Prostate gland (tissue), 2 donors: ENCODE results near the gene PTGDS. TPM values are rescaled to one million over a fixed set of nuclear protein-coding genes. Genes with fewer than 3 reads are reported as not detected.

Experiments used
- DNase-seq: peaks from one replicate; pipeline ENCODE4 v3.0.0-alpha.2; 2019; ENCODE audit warnings: low spot score
- H3K27ac ChIP-seq, 2 donors: fragments of 200-600 bp; sonication (generic); 2 replicates each; pipeline ENCODE4 v1.5.1; 2017 to 2019
- H3K27me3 ChIP-seq: fragments of 200-600 bp; sonication (generic); replicated peaks from 2 replicates; pipeline ENCODE4 v1.5.1; 2019; ENCODE audit not compliant: insufficient read depth
- H3K36me3 ChIP-seq, 2 donors: fragments of 200-600 bp; sonication (generic); 1 replicate in 1 of 2; 2 replicates in 1 of 2; pipeline versions ENCODE4 v1.5.1 to v1.8.1; 2017 to 2019
- H3K4me1 ChIP-seq: fragments of 200-600 bp; sonication (generic); replicated peaks from 2 replicates; pipeline ENCODE4 v1.5.1; 2019
- H3K4me3 ChIP-seq, 2 donors: fragments of 200-600 bp; sonication (generic); 2 replicates each; pipeline ENCODE4 v1.5.1; 2017 to 2019
- H3K9me3 ChIP-seq: fragments of 200-600 bp; sonication (generic); 2 replicates; pipeline ENCODE4 v1.5.1; 2017
- POLR2A ChIP-seq: fragments of 450-650 bp; IDR thresholded peaks from one replicate; pipeline ENCODE4 v1.6.1; 2016; ENCODE audit warnings: antibody characterized with exemption, mild to moderate bottlenecking
- POLR2AphosphoS5 ChIP-seq: sonication (generic); formaldehyde crosslinking; IDR thresholded peaks from one replicate; pipeline ENCODE4 v1.6.1; 2017; ENCODE audit warnings: antibody characterized with exemption
- WGBS: methylation state at CpG from one replicate; pipeline ENCODE4 v1.1.5; 2018; 5-methylcytosine and 5-hydroxymethylcytosine counted together
- intact Hi-C: fragments of 100-400 bp; cut with DNase I; formaldehyde crosslinking; loops from one replicate; pipeline ENCODE4 v1.14.2; 2022
- total RNA-seq, 2 donors: library from RNA; depleted of rRNA; stranded (reverse); fragments of >200 nt; gene quantifications; one replicate each; pipeline ENCODE4 v1.1.0, GENCODE V29; 2016
- TF ChIP-seq, protein P1 (sequence below), 4 experiments: fragments of 200-600 bp in 2 of 4; fragments of 450-650 bp in 2 of 4; sonication (generic) in 2 of 4; IDR thresholded peaks; 1 replicate in 3 of 4; 2 replicates in 1 of 4; pipeline ENCODE4 v1.5.1; 2016 to 2019; ENCODE audit warnings: antibody characterized with exemption in 4 of 4, mild to moderate bottlenecking in 2 of 4, moderate library complexity in 2 of 4

PTGDS gene
- total RNA-seq, 2 donors from 2014 or later: 59.4 to 5,242 TPM

DNA sequence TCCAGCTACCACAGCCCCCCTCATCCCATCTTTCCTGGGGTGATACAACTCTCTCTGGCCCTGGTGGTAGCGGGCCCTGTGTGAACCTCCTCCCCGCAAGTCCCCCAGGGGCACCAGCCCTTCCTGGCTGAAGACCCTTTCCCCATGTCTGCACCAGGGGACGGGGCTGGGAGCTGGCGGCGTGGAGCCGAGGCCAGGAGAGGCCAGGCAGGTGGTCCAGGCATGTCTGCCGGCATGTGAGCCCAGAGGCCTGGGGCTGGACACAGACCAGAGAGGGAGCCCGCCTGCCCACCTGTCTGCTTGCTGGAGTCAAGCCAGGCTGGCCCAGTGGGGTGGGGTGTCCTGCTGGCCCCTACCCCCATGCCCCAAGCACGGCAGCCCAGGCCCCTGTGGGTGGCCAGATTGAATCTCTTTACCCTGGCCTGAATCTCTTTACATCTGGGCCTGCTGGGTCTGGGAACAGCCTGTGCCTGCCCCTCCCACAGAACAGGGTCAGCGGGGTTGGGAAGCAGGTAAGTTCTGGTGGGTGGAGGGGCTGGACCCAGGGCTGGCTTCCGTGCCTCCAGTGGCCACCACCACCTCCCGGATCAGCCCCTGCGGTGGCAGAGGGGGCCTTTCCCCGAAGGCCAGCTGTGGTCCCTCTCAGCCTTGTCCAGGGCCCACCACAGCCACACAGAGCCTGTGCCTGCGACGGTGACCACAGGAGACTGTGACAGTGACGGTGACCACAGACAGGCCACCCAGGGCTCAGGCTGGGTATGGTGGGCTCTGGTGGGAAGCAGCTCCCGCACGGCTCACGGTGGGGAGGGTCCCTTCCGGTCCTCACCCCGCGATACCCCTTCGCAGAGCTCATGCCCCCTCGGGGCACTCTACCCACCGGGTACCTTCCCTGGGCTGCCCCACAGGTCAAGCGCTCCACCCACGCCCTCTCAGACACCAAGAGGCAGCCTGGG lies 18.1 kb upstream of the PTGDS start:
- no peaks in the 10 kb centered on the region for H3K9me3 ChIP-seq
- no peak for TF ChIP-seq POLR2A
- no peak for TF ChIP-seq POLR2AphosphoS5
- TF ChIP-seq, protein P1, sequence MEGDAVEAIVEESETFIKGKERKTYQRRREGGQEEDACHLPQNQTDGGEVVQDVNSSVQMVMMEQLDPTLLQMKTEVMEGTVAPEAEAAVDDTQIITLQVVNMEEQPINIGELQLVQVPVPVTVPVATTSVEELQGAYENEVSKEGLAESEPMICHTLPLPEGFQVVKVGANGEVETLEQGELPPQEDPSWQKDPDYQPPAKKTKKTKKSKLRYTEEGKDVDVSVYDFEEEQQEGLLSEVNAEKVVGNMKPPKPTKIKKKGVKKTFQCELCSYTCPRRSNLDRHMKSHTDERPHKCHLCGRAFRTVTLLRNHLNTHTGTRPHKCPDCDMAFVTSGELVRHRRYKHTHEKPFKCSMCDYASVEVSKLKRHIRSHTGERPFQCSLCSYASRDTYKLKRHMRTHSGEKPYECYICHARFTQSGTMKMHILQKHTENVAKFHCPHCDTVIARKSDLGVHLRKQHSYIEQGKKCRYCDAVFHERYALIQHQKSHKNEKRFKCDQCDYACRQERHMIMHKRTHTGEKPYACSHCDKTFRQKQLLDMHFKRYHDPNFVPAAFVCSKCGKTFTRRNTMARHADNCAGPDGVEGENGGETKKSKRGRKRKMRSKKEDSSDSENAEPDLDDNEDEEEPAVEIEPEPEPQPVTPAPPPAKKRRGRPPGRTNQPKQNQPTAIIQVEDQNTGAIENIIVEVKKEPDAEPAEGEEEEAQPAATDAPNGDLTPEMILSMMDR (IDR thresholded peaks at IDR 0.05): no peak
- peaks cover 9% of the 10 kb centered on the region for H3K4me1 ChIP-seq
- no peak for DNase-seq
- H3K27me3 ChIP-seq: no peaks in the 10 kb centered on the region
- no peak overlapping the region for H3K27ac ChIP-seq
- no peaks in the 10 kb centered on the region for H3K36me3 ChIP-seq
- no peak overlapping the region for H3K4me3 ChIP-seq
- WGBS: 89% methylated on average over 26 of the region's 28 CpGs
- intact Hi-C loops: no loop called here

DNA sequence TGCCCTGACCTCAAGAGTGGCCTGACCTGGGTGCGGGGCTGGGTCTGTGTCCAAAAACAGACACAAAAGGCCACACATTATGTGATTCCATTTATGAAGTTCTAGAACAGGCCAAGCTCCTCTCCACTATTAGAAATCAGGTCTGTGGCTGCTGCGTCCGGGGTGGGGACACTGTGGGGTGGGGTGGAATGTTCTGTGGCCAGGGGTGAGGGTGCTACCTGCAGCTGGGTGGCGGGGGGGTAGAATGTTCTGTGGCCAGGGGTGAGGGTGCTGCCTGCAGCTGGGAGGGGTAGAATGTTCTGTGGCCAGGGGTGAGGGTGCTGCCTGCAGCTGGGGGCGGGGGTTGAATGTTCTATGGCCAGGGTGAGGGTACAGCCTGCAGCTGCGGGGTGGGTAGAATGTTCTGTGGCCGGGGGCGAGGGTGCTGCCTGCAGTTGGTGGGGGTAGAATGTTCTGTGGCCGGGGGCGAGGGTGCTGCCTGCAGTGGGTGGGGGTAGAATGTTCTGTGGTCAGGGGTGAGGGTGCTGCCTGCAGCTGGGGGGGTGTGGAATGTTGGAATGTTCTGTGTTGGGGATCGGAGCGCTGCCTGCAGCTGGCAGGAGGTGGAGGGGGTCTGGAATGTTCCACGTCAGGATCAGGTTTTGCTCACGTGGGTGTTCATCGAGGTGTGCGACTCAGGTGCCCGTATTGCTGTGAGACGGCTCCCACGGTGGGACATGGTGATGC lies 16.9 kb upstream of the PTGDS start:
- no peak for TF ChIP-seq POLR2A
- TF ChIP-seq, protein P1 (IDR thresholded peaks at IDR 0.05): no peak
- TF ChIP-seq POLR2AphosphoS5: no peak
- intact Hi-C loops: no loop called here
- 82% methylated on average over 19 of the region's 19 CpGs for WGBS
- Histone ChIP-seq H3K27me3 (no peaks in the 10 kb centered on the region), H3K9me3 (no peaks in the 10 kb centered on the region), H3K36me3 (no peaks in the 10 kb centered on the region), H3K4me1 (peaks cover 9% of the 10 kb centered on the region), H3K27ac (no peak overlapping the region), H3K4me3 (no peak overlapping the region)
- DNase-seq: no peak

DNA sequence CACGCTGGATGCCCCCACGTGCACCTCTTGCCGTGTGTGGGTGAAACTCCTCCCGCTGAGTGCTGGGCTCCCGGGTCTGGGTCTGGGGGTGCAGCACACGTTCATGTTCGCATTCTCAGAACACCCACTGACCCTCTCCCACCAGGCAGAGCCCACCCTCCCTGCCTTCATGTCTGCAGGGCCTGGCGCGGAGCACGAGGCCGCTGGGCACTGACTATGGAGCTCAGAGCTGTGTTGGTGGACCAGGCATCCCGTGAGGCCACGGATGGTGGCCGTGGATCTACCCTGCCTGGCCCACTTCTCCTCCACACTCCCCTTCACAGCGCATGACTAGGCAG lies 16.4 kb upstream of the PTGDS start:
- H3K9me3 ChIP-seq: no peaks in the 10 kb centered on the region
- no peak for DNase-seq
- H3K27me3 ChIP-seq: no peaks in the 10 kb centered on the region
- TF ChIP-seq POLR2A: no peak
- TF ChIP-seq POLR2AphosphoS5: no peak
- TF ChIP-seq, protein P1 (IDR thresholded peaks at IDR 0.05): no peak
- no peak overlapping the region for H3K4me3 ChIP-seq
- no peaks in the 10 kb centered on the region for H3K36me3 ChIP-seq
- WGBS: 77% methylated on average over 15 of the region's 15 CpGs
- intact Hi-C loops: no loop called here
- H3K4me1 ChIP-seq: peaks cover 9% of the 10 kb centered on the region
- peak overlapping the region; percentile 62 to 63 for H3K27ac ChIP-seq

DNA sequence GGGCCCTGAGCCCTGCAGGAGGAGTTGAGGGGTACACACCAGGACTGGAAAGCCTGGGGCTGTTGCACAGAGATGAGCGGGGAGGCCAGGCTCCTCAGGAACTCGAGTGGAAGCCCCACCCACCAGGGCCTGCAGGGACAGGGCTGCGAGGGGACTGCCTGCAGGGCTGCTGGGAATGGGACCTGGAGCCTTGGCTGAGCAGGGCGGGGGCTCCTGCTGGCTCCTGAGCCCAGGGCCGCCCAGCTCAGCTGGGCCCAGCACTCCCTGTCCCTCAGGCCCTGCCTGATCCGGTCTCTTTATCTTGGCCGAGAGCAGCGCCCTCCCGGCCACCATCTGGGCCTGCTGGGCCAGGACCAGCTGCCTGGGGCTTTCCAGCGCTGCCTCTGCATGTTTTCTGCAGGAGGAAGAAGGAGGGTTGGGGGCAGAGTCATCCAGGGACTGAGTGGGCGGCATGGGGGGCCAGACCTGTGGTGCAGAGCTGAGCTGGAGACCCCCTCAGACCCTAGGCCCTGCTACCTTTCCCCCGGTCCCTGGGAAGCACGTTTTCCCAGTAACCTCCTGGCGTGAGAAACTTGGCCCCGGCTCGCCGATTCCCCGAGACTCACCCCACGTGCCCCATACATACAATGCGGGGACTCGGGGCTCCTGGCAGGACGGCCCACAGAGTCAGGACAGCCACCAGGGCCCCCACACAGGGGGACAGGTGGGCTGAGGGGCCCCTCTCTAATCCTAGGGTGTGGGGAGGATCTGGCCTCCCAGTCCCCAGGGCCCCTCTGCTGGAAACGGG lies 15.8 kb upstream of the PTGDS start:
- TF ChIP-seq POLR2A (no peak), POLR2AphosphoS5 (peak; percentile 68)
- Histone ChIP-seq H3K9me3 (no peaks in the 10 kb centered on the region), H3K27me3 (no peaks in the 10 kb centered on the region), H3K4me1 (peaks cover 9% of the 10 kb centered on the region), H3K27ac (peak overlapping the region; percentile 62 to 63), H3K36me3 (no peaks in the 10 kb centered on the region), H3K4me3 (no peak overlapping the region)
- intact Hi-C loops: no loop called here
- WGBS: 46% methylated on average over 22 of the region's 23 CpGs
- DNase-seq: peak; percentile 59

DNA sequence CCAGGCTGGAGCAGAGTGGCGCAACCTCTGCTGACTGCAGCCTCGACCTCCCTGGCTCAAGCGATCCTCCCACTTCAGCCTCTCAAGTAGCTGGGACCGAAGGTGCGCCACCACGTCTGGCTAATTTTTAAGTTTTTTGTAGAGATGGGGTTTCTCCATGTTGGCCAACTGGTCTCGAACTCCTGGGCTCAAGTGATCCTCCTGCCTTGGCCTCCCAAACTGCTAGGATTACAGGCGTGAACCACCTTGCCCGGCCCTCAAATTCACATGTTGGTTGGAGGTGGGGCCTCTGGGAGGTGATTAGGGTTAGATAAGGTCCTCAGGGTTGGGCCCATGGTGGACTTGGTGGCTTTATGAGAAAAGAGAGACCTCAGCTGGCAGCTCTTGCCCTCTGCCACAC lies 15.1 kb upstream of the PTGDS start:
- 97% methylated on average over 9 of the region's 9 CpGs for WGBS
- no peaks in the 10 kb centered on the region for H3K27me3 ChIP-seq
- no peaks in the 10 kb centered on the region for H3K36me3 ChIP-seq
- H3K27ac ChIP-seq: peak overlapping the region in 1 of 2 donors; percentile 62
- H3K9me3 ChIP-seq: no peaks in the 10 kb centered on the region
- TF ChIP-seq, protein P1 (IDR thresholded peaks at IDR 0.05): no peak
- TF ChIP-seq POLR2A (no peak), POLR2AphosphoS5 (no peak)
- DNase-seq: no peak
- no peak overlapping the region for H3K4me3 ChIP-seq
- intact Hi-C loops: no loop called here
- H3K4me1 ChIP-seq: peaks cover 9% of the 10 kb centered on the region
